GM19468 (cell line): ENCODE data around the gene TBC1D3E.
"Not testable (repeated sequence)": the region's sequence is repeated elsewhere in the genome, so short reads cannot be mapped to it uniquely, and the experiment has no call there.

Experiments used
- ATAC-seq: cut with Tn5 transposase; IDR thresholded peaks from one replicate; pipeline ENCODE4 v1.9.1; 2021; ENCODE audit warnings: mild to moderate bottlenecking, moderate library complexity, moderate number of reproducible peaks; ENCODE audit not compliant: unreplicated experiment; ENCODE audit errors: extremely low read depth

The TBC1D3E gene

GRCh38 chr17:38127651-38128050 lies at the start of gene TBC1D3E:
Gene TBC1D3E, plus strand, starts transcription at chr17:38127951. Its CDS starts 1,545 bp downstream, at chr17:38129496.
- not testable (repeated sequence) for ATAC-seq

- not testable (repeated sequence) for ATAC-seq
These were observed 40.4 kb upstream of the TBC1D3E start for GRCh38 chr17:38087344-38087743.

GRCh38 chr17:38088120-38088519 lies 39.6 kb upstream of the TBC1D3E start:
- ATAC-seq, result not testable (repeated sequence)

- ATAC-seq, result not testable (repeated sequence)
These were observed 33.6 kb upstream of the TBC1D3E start for GRCh38 chr17:38094059-38094694.

- ATAC-seq, result not testable (repeated sequence)
These were observed 28.5 kb upstream of the TBC1D3E start for GRCh38 chr17:38099262-38099661.

- not testable (repeated sequence) for ATAC-seq
These were observed 7.9 kb upstream of the TBC1D3E start for GRCh38 chr17:38119829-38120228.

GRCh38 chr17:38134860-38135259 lies 7.1 kb downstream of the TBC1D3E start:
- ATAC-seq, result not testable (repeated sequence)
